GM12865 (cell line): ENCODE measurements around the gene GAS6.

Experiments used
- DNase-seq: peaks from one replicate; pipeline ENCODE4 v3.0.0; 2010; ENCODE audit warnings: low read depth
- H3K4me3 ChIP-seq: 2 replicates; pipeline ENCODE4 v1.5.1; 2011; ENCODE audit warnings: mild to moderate bottlenecking, low read depth, low read length, control low read depth
- CTCF ChIP-seq: IDR thresholded peaks from 2 replicates; pipeline ENCODE4 v1.5.1; 2011; ENCODE audit warnings: low read length, control low read depth, low read depth, inconsistent platforms; ENCODE audit not compliant: insufficient read depth; ENCODE audit errors: missing control alignments

The GAS6 gene

GRCh38 chr13:113860665-113861432 lies 3.0 kb downstream of the GAS6 start:
- no peak overlapping the region for H3K4me3 ChIP-seq
- no peak for TF ChIP-seq CTCF
- no peak for DNase-seq

- DNase-seq: no peak
- no peak for TF ChIP-seq CTCF
- H3K4me3 ChIP-seq: no peak overlapping the region
Measured at GRCh38 chr13:113860051-113860664, 3.7 kb downstream of the GAS6 start.

GRCh38 chr13:113859311-113860050 lies 4.4 kb downstream of the GAS6 start:
- no peak for TF ChIP-seq CTCF
- DNase-seq: no peak
- no peak overlapping the region for H3K4me3 ChIP-seq

- no peak overlapping the region for H3K4me3 ChIP-seq
- no peak for DNase-seq
- no peak for TF ChIP-seq CTCF
Measured at GRCh38 chr13:113857531-113858195, 6.2 kb downstream of the GAS6 start.

- no peak for TF ChIP-seq CTCF
- DNase-seq: no peak
- no peak overlapping the region for H3K4me3 ChIP-seq
Measured at GRCh38 chr13:113856716-113857065, 7.2 kb downstream of the GAS6 start.

- TF ChIP-seq CTCF: no peak
- DNase-seq: no peak
- H3K4me3 ChIP-seq: no peak overlapping the region
Measured at GRCh38 chr13:113855931-113856715, 7.8 kb downstream of the GAS6 start.
